ENCODE measurements around the gene TECPR1. TPM values are rescaled to one million over a fixed set of nuclear protein-coding genes. Genes with fewer than 3 reads are reported as not detected.
A peak's percentile ranks its signal among the peaks of the same experiment; 100 is the strongest.

Gene TECPR1
- total and polyA plus RNA-seq, 2 of the 8 experiments (the other 6 are each of a cell fraction or from before 2014, with no cell fraction given): 1.3 to 11.1 TPM

DNA sequence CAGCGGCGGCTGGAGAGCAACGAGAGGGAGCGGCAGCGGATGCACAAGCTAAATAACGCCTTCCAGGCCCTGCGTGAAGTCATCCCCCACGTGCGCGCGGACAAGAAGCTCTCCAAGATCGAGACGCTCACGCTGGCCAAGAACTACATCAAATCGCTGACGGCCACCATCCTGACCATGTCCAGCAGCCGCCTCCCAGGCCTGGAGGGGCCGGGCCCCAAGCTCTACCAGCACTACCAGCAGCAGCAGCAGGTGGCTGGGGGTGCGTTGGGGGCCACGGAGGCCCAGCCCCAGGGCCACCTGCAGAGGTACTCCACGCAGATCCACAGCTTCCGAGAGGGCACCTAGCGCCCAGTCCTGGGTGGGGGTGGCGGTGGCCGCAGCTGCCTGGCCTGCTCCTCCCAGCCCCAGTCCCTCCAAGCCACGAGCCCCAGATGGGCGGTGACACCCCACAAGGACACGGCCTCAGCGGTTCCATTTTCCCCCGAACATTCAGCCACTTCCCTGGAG lies 39.4 kb downstream of the TECPR1 start:
- no peak overlapping the region for H3K14ac ChIP-seq (ENCODE audit: insufficient read length)
- POLR2A ChIA-PET (ENCODE audit: partially characterized antibody): interaction anchor here (1.1 kb wide), 1 partner anchor 16 kb away, joined by 3 read pairs; no protein-coding TSS in a partner anchor
- no peak overlapping the region for H3K4me2 ChIP-seq (ENCODE audit: insufficient read depth in 1 of 2, low read depth in 2 of 2, low read length in 2 of 2)
- H3K36me3 ChIP-seq (ENCODE audit: control insufficient read depth in 2 of 4, insufficient read depth in 4 of 4, low read length in 3 of 4): no peaks in the 10 kb centered on the region
- H3K4me1 ChIP-seq (replicated peaks in 1 of 4; ENCODE audit: control insufficient read depth in 3 of 4, insufficient read depth in 4 of 4, low read length in 3 of 4): peaks cover 0 to 5% (median 3%) of the 10 kb centered on the region in 4 experiments; a peak in 3 of 7 replicates
- H3K27me3 ChIP-seq (replicated peaks in 1 of 4; ENCODE audit: control insufficient read depth in 3 of 4, extremely low read depth in 1 of 4, insufficient read depth in 3 of 4, low read length in 3 of 4): no peaks in the 10 kb centered on the region
- no peak overlapping the region for H4K8ac ChIP-seq (ENCODE audit: extremely low read depth, insufficient read depth, low read length)
- no peak overlapping the region for H3K27ac ChIP-seq (ENCODE audit: low read depth, low read length)
- CTCF ChIA-PET (ENCODE audit: partially characterized antibody): interaction anchor here (0.7 to 1.7 kb wide), 5 partner anchors 17 to 45 kb away, joined by 3 to 5 read pairs (median 4); no protein-coding TSS in a partner anchor
- no peak overlapping the region for H3K4me3 ChIP-seq (ENCODE audit: extremely low read depth in 1 of 4, insufficient read depth in 2 of 4, low read depth in 3 of 4, low read length in 4 of 4)
- no peak overlapping the region for H3K23ac ChIP-seq (ENCODE audit: insufficient read length)
- no peak overlapping the region for H2BK120ac ChIP-seq (replicated peaks; ENCODE audit: low read depth, low read length)
- H2BK20ac ChIP-seq (ENCODE audit: low read length): no peak overlapping the region
- H2AK5ac ChIP-seq (ENCODE audit: low read depth, low read length): no peak overlapping the region
- H3K23me2 ChIP-seq (ENCODE audit: low read depth, low read length): peaks cover 4% of the 10 kb centered on the region; the same call in 1 of the 2 replicates
- no peaks in the 10 kb centered on the region; the same call in 1 of the 2 replicates for H3K79me1 ChIP-seq (ENCODE audit: low read depth, low read length)
- FAIRE-seq: no peak
- H3K9ac ChIP-seq (replicated peaks in 1 of 4; ENCODE audit: extremely low read depth in 1 of 4, low read depth in 3 of 4, low read length in 3 of 4): no peak overlapping the region
- H3K56ac ChIP-seq (replicated peaks; ENCODE audit: insufficient read length, low read depth, low read length): no peak overlapping the region
- H2AFZ ChIP-seq (ENCODE audit: low read length): no peak overlapping the region
- H3K4ac ChIP-seq (replicated peaks; ENCODE audit: insufficient read length, low read depth, low read length): no peak overlapping the region
- no peaks in the 10 kb centered on the region for H3K79me2 ChIP-seq (ENCODE audit: control insufficient read depth in 1 of 2, insufficient read depth in 2 of 2, low read length in 2 of 2)
- no peak overlapping the region for H2BK15ac ChIP-seq (ENCODE audit: low read length)
- 96% methylated on average over 29 of the region's 30 CpGs; no CpG with 5 or more reads in 1 of the 2 experiments for WGBS, 2 experiments (ENCODE audit: extremely low coverage in 1 of 2, insufficient coverage in 1 of 2, insufficient read length in 1 of 2, insufficient replicate concordance in 2 of 2, low coverage in 1 of 2, low lambda C conversion rate in 2 of 2, missing lambda C conversion rate in 1 of 2)
- H2BK12ac ChIP-seq (ENCODE audit: low read depth, low read length): no peak overlapping the region
- no peak overlapping the region for H4K5ac ChIP-seq (ENCODE audit: insufficient read length, low read depth, low read length)
- no peak overlapping the region for H3K18ac ChIP-seq (ENCODE audit: extremely low read depth, low read length)
- peak in 1 of 2 experiments; percentile 45 for DNase-seq (ENCODE audit: low read depth in 1 of 2, low spot score in 2 of 2)
- no peaks in the 10 kb centered on the region for H3K9me3 ChIP-seq (ENCODE audit: insufficient read depth in 2 of 2, low read depth in 1 of 2, low read length in 1 of 2)
- H4K91ac ChIP-seq (replicated peaks; ENCODE audit: insufficient read length, low read length): no peak overlapping the region
- H2BK5ac ChIP-seq (ENCODE audit: low read depth, low read length): no peak overlapping the region
- H4K20me1 ChIP-seq (replicated peaks in 1 of 2; ENCODE audit: control insufficient read depth in 1 of 2, insufficient read depth in 2 of 2, low read length in 2 of 2): peaks cover 0 to 3% of the 10 kb centered on the region in 2 experiments
- TF ChIP-seq RNF2 (IDR thresholded peaks at IDR 0.05; ENCODE audit: borderline replicate concordance, low read depth, low read length, missing control alignments, poor library complexity, severe bottlenecking) (no peak), NRF1 (IDR thresholded peaks at IDR 0.05; ENCODE audit: low read depth, low read length) (no peak)
